Liver (tissue), 9 donors: ENCODE results near the gene WWC1. TPM values are rescaled to one million over a fixed set of nuclear protein-coding genes. Genes with fewer than 3 reads are reported as not detected.

Experiments
- DNase-seq: peaks from one replicate; pipeline ENCODE4 v3.0.0-alpha.2; 2017; ENCODE audit warnings: low spot score
- H3K27ac ChIP-seq, 2 donors: one replicate each; pipeline ENCODE4 v1.7.0; 2013; ENCODE audit warnings: inconsistent platforms in 2 of 2, low read length in 2 of 2, control low read depth in 1 of 2, low read depth in 1 of 2, mild to moderate bottlenecking in 1 of 2
- H3K27me3 ChIP-seq, 4 donors: one replicate each; pipeline versions ENCODE4 v1.6.1 to v1.7.0; 2013; ENCODE audit warnings: low read length in 3 of 4, inconsistent platforms in 1 of 4, mild to moderate bottlenecking in 1 of 4, moderate library complexity in 1 of 4; ENCODE audit not compliant: control insufficient read depth in 4 of 4, insufficient read depth in 4 of 4
- H3K36me3 ChIP-seq, 4 donors: one replicate each; pipeline versions ENCODE4 v1.6.1 to v1.7.0; 2013; ENCODE audit warnings: low read length in 3 of 4, mild to moderate bottlenecking in 3 of 4, low read depth in 1 of 4, moderate library complexity in 1 of 4; ENCODE audit not compliant: control insufficient read depth in 4 of 4, insufficient read depth in 3 of 4
- H3K4me1 ChIP-seq, 4 donors: one replicate each; pipeline versions ENCODE4 v1.6.1 to v1.7.0; 2013; ENCODE audit warnings: low read length in 3 of 4, mild to moderate bottlenecking in 3 of 4, moderate library complexity in 1 of 4; ENCODE audit not compliant: control insufficient read depth in 4 of 4, insufficient read depth in 4 of 4
- H3K4me3 ChIP-seq, 3 donors: one replicate each; pipeline versions ENCODE4 v1.6.1 to v1.7.0; 2013; ENCODE audit warnings: low read length in 3 of 3, control low read depth in 1 of 3, low read depth in 1 of 3, mild to moderate bottlenecking in 1 of 3
- H3K9ac ChIP-seq, 2 donors: one replicate each; pipeline ENCODE4 v1.7.0; 2013; ENCODE audit warnings: low read length in 2 of 2, mild to moderate bottlenecking in 2 of 2, moderate library complexity in 2 of 2, control low read depth in 1 of 2, low read depth in 1 of 2
- H3K9me3 ChIP-seq, 4 donors: one replicate each; pipeline versions ENCODE4 v1.6.1 to v1.7.0; 2013; ENCODE audit warnings: low read length in 3 of 4; ENCODE audit not compliant: control insufficient read depth in 4 of 4
- EGR1 ChIP-seq, 2 donors: IDR thresholded peaks; 2 replicates each; pipeline ENCODE4 v1.6.1; 2016 to 2018; ENCODE audit warnings: antibody characterized with exemption in 2 of 2, low read depth in 2 of 2
- FOXA1 ChIP-seq: IDR thresholded peaks from 2 replicates; pipeline ENCODE4 v1.6.1; 2016; ENCODE audit warnings: antibody characterized with exemption
- FOXA2 ChIP-seq: IDR thresholded peaks from 2 replicates; pipeline ENCODE4 v1.6.1; 2016; ENCODE audit warnings: antibody characterized with exemption
- GABPA ChIP-seq, 2 donors: IDR thresholded peaks in 1 of 2; conservative IDR thresholded peaks in 1 of 2; 2 replicates each; pipeline ENCODE4 v1.6.1; 2016; ENCODE audit warnings: antibody characterized with exemption in 2 of 2, mild to moderate bottlenecking in 1 of 2, moderate library complexity in 1 of 2
- HNF4A ChIP-seq, 2 donors: conservative IDR thresholded peaks; 2 replicates each; pipeline ENCODE4 v1.6.1; 2016; ENCODE audit warnings: antibody characterized with exemption in 2 of 2, mild to moderate bottlenecking in 2 of 2
- HNF4G ChIP-seq: IDR thresholded peaks from 2 replicates; pipeline ENCODE4 v1.6.1; 2016; ENCODE audit warnings: antibody characterized with exemption
- JUND ChIP-seq, 2 donors: IDR thresholded peaks; 2 replicates each; pipeline ENCODE4 v1.6.1; 2016; ENCODE audit warnings: antibody characterized with exemption in 2 of 2
- NR2F2 ChIP-seq: IDR thresholded peaks from 2 replicates; pipeline ENCODE4 v1.6.1; 2016; ENCODE audit warnings: antibody characterized with exemption
- RAD21 ChIP-seq, 2 donors: IDR thresholded peaks; 2 replicates each; pipeline ENCODE4 v1.6.1; 2016; ENCODE audit warnings: antibody characterized with exemption in 2 of 2, mild to moderate bottlenecking in 2 of 2
- RXRA ChIP-seq, 2 donors: IDR thresholded peaks; 2 replicates each; pipeline ENCODE4 v1.6.1; 2017 to 2018; ENCODE audit warnings: antibody characterized with exemption in 2 of 2, mild to moderate bottlenecking in 1 of 2
- SP1 ChIP-seq: IDR thresholded peaks from 2 replicates; pipeline ENCODE4 v1.6.1; 2018; ENCODE audit warnings: antibody characterized with exemption, mild to moderate bottlenecking
- TAF1 ChIP-seq: conservative IDR thresholded peaks from 2 replicates; pipeline ENCODE4 v1.6.1; 2016; ENCODE audit warnings: antibody characterized with exemption, mild to moderate bottlenecking
- YY1 ChIP-seq: IDR thresholded peaks from 2 replicates; pipeline ENCODE4 v1.6.1; 2016; ENCODE audit warnings: antibody characterized with exemption, mild to moderate bottlenecking
- WGBS: extraction: QIAGEN DNeasy Blood & Tissue Kit; methylation state at CpG from one replicate; pipeline ENCODE4 v1.1.7; 2013; 5-methylcytosine and 5-hydroxymethylcytosine counted together
- polyA plus RNA-seq, 2 donors: library from polyadenylated mRNA; stranded (reverse) in 1 of 2; unstranded in 1 of 2; fragments of 200-250 nt in 1 of 2; fragments of >200 nt in 1 of 2; fragmentation: Nextera tagmentation in 1 of 2; extraction: Ambion mirVana in 1 of 2; gene quantifications; one replicate each; pipeline versions ENCODE4 v1.2.1 to v1.2.3, GENCODE V29; 2013 to 2015
- total RNA-seq, 2 donors: library from RNA; depleted of rRNA; stranded (reverse); fragments of >200 nt; gene quantifications; one replicate each; pipeline ENCODE4 v1.2.3, GENCODE V29; 2014
- TF ChIP-seq, protein P1 (sequence below): IDR thresholded peaks from 2 replicates; pipeline ENCODE4 v1.6.1; 2016; ENCODE audit warnings: antibody characterized with exemption
- TF ChIP-seq, protein P2 (sequence below): IDR thresholded peaks from 2 replicates; pipeline ENCODE4 v1.6.1; 2016; ENCODE audit warnings: antibody characterized with exemption
- TF ChIP-seq, protein P3 (sequence below): IDR thresholded peaks from 2 replicates; pipeline ENCODE4 v1.6.1; 2016; ENCODE audit warnings: antibody characterized with exemption
- TF ChIP-seq, protein P4 (sequence below): fragments of 150-350 bp; IDR thresholded peaks from 2 replicates; pipeline ENCODE4 v1.5.1; 2017; ENCODE audit warnings: improper control_type of control experiment, low read depth, low read length; ENCODE audit not compliant: missing input control
- TF ChIP-seq, protein P5 (sequence below): IDR thresholded peaks from 2 replicates; pipeline ENCODE4 v1.6.1; 2016; ENCODE audit warnings: antibody characterized with exemption, mild to moderate bottlenecking
- donor health status: healthy.
- donor health status: healthy.
- donor health status: healthy.
- donor health status: healthy.
- donor health status: healthy.

The WWC1 gene
- total and polyA plus RNA-seq, 4 donors = 5.9 to 25.1 (median 14.8) TPM

DNA sequence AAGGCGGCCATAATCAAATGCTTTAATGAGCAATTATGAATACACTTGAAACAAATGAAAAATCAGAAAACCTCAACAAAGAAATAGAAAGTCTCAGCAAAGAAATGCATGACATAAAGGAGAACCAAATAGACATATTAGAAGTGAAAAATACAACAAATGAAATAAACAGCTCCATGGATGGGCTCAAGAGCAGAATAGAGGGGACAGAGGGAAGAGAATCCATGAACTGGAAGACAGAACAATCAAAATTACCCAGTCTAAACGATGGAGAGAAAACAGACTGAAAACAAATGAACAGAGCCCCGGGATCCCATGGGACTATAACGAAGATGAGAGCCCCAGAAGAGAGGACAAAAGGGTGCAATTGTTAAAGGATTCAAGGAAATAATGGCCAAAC lies 6.6 kb upstream of the WWC1 start:
- no peak for DNase-seq
- Histone ChIP-seq H3K27ac (no peak overlapping the region), H3K9ac (no peak overlapping the region), H3K9me3 (no peaks in the 10 kb centered on the region), H3K27me3 (no peaks in the 10 kb centered on the region), H3K4me3 (no peak overlapping the region), H3K4me1 (peaks cover 0 to 20% (median 9%) of the 10 kb centered on the region in 4 donors), H3K36me3 (no peaks in the 10 kb centered on the region)
- TF ChIP-seq, protein P1, sequence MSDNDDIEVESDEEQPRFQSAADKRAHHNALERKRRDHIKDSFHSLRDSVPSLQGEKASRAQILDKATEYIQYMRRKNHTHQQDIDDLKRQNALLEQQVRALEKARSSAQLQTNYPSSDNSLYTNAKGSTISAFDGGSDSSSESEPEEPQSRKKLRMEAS = no peak
- TF ChIP-seq HNF4A (conservative IDR thresholded peaks at IDR 0.05) (no peak), RAD21 (IDR thresholded peaks at IDR 0.05) (no peak), YY1 (no peak)
- WGBS = 80% methylated on average over 4 of the region's 4 CpGs

DNA sequence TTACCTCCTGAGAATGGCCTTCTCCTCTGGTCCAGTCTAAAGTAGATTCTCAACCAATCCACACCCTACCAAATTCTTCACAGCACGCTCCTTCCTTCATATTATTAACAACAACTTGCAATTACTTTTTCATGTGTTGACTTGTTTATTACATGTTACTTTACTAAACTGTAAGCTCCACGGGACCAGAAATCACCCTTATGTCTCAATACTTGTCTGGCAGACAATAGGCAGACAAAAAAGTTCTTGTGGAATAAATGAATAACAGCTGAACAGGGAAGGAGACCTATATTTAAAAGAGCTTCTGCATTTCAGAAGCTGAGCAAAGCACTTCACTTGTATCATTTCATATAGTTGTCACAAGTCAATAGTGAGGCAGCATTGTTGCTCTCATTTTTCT lies 5.7 kb upstream of the WWC1 start:
- no peak overlapping the region for H3K27ac ChIP-seq
- no peaks in the 10 kb centered on the region for H3K27me3 ChIP-seq
- peaks cover 2 to 23% (median 12%) of the 10 kb centered on the region in 4 donors for H3K4me1 ChIP-seq
- no peaks in the 10 kb centered on the region for H3K9me3 ChIP-seq
- no peak overlapping the region for H3K9ac ChIP-seq
- 95% methylated on average over 2 of the region's 2 CpGs for WGBS
- TF ChIP-seq, protein P2, sequence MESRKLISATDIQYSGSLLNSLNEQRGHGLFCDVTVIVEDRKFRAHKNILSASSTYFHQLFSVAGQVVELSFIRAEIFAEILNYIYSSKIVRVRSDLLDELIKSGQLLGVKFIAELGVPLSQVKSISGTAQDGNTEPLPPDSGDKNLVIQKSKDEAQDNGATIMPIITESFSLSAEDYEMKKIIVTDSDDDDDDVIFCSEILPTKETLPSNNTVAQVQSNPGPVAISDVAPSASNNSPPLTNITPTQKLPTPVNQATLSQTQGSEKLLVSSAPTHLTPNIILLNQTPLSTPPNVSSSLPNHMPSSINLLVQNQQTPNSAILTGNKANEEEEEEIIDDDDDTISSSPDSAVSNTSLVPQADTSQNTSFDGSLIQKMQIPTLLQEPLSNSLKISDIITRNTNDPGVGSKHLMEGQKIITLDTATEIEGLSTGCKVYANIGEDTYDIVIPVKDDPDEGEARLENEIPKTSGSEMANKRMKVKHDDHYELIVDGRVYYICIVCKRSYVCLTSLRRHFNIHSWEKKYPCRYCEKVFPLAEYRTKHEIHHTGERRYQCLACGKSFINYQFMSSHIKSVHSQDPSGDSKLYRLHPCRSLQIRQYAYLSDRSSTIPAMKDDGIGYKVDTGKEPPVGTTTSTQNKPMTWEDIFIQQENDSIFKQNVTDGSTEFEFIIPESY = no peak
- TF ChIP-seq FOXA1 (no peak), EGR1 (IDR thresholded peaks at IDR 0.05; ENCODE audit: low read depth in 2 of 2) (no peak), HNF4A (conservative IDR thresholded peaks at IDR 0.05) (no peak), FOXA2 (no peak), RXRA (IDR thresholded peaks at IDR 0.05) (no peak), TAF1 (no peak), YY1 (no peak), JUND (IDR thresholded peaks at IDR 0.05) (no peak), NR2F2 (no peak), GABPA (IDR thresholded peaks at IDR 0.05 in 1 of 2, conservative IDR thresholded peaks at IDR 0.05 in 1 of 2) (no peak), RAD21 (IDR thresholded peaks at IDR 0.05) (no peak), HNF4G (no peak), SP1 (no peak)
- TF ChIP-seq, protein P3, sequence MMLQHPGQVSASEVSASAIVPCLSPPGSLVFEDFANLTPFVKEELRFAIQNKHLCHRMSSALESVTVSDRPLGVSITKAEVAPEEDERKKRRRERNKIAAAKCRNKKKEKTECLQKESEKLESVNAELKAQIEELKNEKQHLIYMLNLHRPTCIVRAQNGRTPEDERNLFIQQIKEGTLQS = no peak
- TF ChIP-seq, protein P4, sequence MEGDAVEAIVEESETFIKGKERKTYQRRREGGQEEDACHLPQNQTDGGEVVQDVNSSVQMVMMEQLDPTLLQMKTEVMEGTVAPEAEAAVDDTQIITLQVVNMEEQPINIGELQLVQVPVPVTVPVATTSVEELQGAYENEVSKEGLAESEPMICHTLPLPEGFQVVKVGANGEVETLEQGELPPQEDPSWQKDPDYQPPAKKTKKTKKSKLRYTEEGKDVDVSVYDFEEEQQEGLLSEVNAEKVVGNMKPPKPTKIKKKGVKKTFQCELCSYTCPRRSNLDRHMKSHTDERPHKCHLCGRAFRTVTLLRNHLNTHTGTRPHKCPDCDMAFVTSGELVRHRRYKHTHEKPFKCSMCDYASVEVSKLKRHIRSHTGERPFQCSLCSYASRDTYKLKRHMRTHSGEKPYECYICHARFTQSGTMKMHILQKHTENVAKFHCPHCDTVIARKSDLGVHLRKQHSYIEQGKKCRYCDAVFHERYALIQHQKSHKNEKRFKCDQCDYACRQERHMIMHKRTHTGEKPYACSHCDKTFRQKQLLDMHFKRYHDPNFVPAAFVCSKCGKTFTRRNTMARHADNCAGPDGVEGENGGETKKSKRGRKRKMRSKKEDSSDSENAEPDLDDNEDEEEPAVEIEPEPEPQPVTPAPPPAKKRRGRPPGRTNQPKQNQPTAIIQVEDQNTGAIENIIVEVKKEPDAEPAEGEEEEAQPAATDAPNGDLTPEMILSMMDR = no peak
- TF ChIP-seq, protein P5, sequence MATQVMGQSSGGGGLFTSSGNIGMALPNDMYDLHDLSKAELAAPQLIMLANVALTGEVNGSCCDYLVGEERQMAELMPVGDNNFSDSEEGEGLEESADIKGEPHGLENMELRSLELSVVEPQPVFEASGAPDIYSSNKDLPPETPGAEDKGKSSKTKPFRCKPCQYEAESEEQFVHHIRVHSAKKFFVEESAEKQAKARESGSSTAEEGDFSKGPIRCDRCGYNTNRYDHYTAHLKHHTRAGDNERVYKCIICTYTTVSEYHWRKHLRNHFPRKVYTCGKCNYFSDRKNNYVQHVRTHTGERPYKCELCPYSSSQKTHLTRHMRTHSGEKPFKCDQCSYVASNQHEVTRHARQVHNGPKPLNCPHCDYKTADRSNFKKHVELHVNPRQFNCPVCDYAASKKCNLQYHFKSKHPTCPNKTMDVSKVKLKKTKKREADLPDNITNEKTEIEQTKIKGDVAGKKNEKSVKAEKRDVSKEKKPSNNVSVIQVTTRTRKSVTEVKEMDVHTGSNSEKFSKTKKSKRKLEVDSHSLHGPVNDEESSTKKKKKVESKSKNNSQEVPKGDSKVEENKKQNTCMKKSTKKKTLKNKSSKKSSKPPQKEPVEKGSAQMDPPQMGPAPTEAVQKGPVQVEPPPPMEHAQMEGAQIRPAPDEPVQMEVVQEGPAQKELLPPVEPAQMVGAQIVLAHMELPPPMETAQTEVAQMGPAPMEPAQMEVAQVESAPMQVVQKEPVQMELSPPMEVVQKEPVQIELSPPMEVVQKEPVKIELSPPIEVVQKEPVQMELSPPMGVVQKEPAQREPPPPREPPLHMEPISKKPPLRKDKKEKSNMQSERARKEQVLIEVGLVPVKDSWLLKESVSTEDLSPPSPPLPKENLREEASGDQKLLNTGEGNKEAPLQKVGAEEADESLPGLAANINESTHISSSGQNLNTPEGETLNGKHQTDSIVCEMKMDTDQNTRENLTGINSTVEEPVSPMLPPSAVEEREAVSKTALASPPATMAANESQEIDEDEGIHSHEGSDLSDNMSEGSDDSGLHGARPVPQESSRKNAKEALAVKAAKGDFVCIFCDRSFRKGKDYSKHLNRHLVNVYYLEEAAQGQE = no peak
- TF ChIP-seq, protein P1 = no peak
- no peak overlapping the region for H3K4me3 ChIP-seq
- H3K36me3 ChIP-seq = no peaks in the 10 kb centered on the region
- no peak for DNase-seq
